HG02852 (cell line): ENCODE results near the gene GSN.

Experiments
- ATAC-seq: cut with Tn5 transposase; IDR thresholded peaks from one replicate; pipeline ENCODE4 v1.9.1; 2021; ENCODE audit warnings: mild to moderate bottlenecking, moderate library complexity; ENCODE audit not compliant: unreplicated experiment

The GSN gene

GRCh38 chr9:121272401-121272948 lies 4.5 kb downstream of the GSN start:
- ATAC-seq: no peak

DNA sequence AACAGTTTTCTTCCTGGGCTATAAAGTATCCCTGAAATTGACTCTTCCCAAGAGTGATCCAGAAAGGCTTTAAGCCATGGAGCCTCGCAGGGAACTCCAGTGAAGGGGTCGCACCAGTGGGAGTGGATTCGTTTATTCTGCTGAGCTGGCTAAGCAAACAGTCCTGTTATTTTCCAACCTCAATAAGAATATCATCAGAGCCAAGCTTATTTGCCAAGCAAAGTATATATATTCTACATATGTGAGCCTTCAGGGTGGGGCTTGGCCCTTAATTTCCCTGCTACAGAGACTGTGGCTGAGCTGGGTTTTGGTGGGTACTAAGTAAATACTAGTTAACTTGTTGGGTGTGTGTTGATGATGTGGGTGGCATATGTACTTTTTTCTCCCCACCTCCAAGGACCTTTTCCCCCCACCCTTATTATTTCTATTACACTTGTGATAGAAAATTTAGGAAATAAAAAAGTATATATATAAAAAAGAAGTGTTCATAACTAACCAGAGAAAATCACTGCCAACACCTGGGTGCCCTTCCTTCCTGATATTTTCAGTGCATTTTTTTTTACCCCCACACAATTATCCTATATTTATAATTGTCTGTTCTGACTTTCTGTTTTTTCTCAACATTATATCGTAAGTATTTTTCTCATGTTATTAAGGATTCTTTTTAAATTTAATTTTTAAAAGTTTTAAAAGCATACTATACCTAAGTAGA lies 5.3 kb downstream of the GSN start:
- ATAC-seq: no peak

- no peak for ATAC-seq
Observed at GRCh38 chr9:121274851-121275250, 6.9 kb downstream of the GSN start.

DNA sequence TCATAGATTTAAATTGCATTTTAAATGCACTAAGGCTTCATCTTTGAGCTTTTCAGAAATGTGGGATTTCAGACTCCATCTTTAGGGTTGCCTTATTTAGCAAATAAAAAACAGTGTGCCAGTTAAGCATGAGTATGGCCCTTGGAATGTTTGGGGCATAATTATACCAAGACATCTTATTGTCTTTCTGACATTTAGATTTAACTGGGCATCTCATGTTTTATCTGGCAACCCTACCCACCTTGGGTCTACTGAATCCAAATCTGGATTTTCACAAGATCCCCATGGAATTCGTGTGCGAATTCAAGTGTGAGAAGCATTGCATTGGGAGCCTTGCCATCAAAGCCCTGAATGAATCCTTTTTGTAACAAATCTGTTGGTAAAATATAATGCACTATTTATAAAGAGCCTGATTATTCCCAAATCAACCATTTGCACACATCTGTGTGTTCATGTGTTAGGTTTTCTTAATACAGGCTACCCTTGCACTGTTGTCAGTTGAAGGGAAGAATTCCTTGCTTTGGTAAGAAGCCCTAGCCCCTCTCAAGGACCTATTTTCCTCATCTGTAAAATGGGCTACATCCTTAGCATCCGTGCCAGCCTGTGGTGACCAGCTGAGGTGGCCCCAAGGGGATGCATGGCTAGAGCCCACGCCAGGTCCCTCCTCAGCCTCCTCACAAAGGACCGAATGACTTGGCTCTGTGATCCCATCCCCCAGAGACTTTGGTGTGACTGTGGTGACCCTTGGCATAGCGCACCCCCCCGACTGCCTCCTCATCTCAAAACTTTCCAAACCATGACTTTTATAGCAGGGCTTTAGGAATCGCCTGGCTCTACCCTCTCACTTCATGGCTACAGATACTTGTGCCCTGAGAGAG lies 8.1 kb downstream of the GSN start:
- ATAC-seq: no peak

DNA sequence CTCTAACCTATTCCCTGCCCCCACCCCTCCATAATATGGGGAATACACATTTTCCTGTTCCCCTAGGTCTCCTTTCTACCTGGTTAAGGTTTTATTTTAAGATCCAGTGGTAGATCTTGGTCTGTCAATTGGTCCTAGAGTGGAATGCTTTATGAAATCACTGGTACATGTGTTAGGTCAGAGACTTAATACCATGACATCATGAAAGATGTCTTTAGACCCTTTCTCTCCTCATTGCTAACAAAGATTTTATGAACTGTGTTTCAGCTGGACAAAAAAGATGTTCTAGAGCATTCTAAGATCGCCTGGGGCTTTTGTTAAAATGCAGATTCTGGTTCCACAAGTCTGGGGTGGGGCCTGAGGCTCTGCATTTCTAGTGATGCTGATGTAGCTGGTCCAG lies 9.1 kb downstream of the GSN start:
- ATAC-seq: no peak

GRCh38 chr9:121277518-121278295 lies 9.7 kb downstream of the GSN start:
- no peak for ATAC-seq

DNA sequence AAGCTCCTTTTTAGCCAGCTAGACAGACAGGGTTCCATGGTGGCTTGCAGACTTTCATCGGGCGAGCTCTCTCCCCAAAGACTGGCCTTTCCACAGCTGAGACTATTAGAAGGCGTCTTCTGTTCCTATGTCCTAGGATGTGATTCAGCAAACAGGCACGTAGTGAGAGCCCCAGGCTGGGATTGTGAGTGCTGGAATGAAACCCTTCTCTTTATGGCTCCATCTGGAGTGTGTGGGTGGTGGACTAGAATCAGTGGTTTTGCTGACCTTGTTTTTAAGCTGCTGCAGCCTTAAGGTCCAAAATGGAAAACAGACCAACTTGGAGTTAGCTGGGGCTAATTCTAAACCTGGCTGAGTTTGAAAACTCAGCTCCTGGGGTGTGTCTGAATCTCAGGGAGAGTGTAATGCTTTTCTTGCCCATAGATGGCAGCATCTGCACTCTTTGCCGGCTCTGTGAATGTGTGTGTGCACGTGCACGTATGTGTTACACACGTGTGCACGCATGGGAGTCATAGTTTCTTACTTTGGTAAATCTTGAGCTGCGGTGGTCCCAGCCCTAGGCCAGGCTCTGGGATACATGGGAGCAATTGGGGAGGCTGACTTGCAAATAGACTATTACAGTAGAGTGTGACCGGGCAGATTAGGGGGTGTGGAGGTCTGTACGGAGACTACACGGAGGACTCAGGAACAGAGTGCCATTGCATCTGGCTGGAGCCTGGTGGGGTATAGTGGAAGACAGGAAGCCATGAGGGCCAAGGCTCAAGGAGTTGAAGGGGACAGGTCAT lies 10.7 kb downstream of the GSN start:
- ATAC-seq: no peak

DNA sequence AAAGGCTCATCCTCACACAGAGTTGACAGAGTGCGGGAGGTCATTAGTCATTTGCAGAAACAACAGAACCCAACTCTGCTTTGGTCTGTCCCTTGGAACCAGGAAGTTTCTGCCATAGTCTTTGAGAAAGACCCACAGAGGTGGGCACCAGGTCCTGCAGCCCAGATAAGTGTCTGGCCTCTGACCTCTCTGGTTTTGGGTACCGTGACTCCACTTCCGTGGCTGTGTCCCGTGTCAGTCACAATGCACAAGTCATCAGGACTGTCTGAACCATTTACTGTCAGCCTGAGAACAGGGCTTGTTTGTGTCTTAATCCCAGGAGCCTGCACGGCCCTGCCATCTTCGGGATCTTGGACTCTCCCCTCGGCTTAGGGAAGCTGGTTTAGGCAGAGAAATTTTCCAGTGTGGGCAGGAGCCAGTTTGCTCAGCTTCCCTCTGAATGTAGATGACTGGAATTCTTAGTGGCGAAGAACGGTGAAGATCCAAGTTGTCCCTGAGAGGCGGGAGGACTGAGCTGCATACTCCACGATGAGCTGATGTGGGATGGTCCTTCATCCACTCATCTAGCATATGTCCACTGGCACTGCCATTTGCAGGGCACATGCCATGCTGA lies 11.9 kb downstream of the GSN start:
- no peak for ATAC-seq

GRCh38 chr9:121280715-121281613 lies 13.0 kb downstream of the GSN start:
- ATAC-seq: no peak

- no peak for ATAC-seq
Observed at GRCh38 chr9:121281614-121282276, 13.8 kb downstream of the GSN start.

- ATAC-seq: no peak
Observed at GRCh38 chr9:121282277-121283079, 14.5 kb downstream of the GSN start.

DNA sequence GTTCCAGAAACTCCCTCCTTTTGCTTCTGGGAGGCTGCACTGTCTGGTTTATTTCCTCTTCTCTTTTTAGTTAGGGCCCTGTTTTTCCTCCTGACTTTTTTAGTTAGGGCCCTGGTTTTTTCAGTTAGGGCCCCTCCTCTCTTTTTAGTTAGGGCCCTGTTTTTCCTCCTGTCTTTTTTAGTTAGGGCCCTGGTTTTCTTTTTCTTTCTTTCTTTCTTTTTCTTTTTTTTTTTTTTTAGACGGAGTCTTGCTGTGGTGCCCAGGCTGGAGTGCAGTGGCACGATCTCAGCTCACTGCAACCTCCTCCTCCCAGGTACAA lies 15.1 kb downstream of the GSN start:
- no peak for ATAC-seq

DNA sequence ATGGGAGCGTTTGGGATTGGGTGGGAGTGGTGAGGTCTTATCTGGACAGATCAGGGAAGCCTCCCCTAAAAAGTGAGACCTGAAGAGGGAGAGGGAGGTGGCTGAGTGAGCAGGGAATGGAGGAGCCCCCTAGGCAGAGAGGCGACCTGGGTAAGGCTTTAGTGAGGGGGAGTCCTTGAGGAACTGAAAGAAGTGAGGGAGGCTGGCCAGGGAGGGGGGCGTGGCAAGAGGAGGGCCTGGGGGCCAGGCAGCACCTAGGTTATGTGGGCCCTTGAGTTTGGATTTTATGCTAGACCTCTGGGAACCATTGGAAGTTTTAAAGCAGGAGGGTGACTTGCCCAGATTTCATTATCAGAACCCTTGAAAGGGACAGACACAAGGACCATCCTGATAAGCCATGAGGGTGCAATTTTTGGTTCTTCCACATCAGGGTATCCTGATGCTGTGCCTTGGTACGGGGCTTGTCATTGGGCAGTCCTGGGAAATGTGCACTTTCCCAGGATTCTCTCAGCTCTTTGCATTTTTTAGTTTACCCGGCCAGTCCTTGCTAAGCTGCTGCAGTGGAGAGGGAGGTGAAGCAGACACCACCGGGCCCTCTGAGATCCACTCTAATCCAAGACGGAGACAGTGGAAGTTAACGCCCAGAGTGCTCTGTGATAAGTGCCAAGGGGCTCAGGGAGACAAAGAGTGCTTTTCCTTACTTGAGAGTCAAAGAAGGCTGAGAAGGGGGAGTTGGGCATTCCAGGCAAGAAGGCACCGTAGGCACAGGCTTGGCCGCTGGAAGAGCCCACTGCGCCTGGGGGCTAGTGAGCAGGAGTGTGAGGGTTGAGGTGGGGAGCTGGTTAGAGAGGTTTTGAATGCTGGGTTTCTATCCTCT lies 16.1 kb downstream of the GSN start:
- no peak for ATAC-seq

- no peak for ATAC-seq
Observed at GRCh38 chr9:121284733-121285451, 16.9 kb downstream of the GSN start.

GRCh38 chr9:121285835-121286687 lies 18.1 kb downstream of the GSN start:
- ATAC-seq: no peak

- ATAC-seq: no peak
Observed at GRCh38 chr9:121286688-121286972, 18.7 kb downstream of the GSN start.
